ENCODE results near the gene RAB4B.
"Not testable (repeated sequence)": the region's sequence is repeated elsewhere in the genome, so short reads cannot be mapped to it uniquely, and the experiment has no call there.

RAB4B gene

DNA sequence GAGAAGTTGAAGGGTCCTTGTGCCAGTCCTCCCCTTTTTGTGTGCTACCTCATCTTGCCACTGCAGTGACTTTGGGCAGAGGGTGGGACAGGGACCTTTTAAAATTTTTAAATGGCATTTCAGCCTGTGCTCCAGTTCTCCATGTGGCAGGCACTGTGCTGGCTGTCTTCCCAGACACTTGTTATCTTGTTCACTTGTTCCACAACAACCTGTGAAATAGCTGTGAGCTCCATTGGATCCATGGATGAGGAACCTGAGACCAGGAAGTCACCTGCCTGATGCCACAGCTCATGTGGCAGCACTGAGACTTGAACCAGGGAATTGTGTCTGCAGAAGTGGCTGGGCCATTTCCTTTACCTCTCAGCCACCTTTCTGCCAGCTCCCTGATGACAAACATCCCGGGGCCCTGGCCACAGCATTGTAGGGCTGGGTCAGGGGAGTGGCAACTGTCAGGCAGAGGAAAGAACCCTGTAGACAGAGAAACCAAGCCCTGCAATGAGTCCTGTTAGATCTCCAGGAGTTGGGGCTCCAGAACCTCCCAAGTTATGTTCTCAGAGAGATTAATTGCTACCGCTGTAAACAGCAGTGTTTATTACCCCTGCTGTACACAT lies 27.3 kb downstream of the RAB4B start:
- no peak for DNase-seq

DNA sequence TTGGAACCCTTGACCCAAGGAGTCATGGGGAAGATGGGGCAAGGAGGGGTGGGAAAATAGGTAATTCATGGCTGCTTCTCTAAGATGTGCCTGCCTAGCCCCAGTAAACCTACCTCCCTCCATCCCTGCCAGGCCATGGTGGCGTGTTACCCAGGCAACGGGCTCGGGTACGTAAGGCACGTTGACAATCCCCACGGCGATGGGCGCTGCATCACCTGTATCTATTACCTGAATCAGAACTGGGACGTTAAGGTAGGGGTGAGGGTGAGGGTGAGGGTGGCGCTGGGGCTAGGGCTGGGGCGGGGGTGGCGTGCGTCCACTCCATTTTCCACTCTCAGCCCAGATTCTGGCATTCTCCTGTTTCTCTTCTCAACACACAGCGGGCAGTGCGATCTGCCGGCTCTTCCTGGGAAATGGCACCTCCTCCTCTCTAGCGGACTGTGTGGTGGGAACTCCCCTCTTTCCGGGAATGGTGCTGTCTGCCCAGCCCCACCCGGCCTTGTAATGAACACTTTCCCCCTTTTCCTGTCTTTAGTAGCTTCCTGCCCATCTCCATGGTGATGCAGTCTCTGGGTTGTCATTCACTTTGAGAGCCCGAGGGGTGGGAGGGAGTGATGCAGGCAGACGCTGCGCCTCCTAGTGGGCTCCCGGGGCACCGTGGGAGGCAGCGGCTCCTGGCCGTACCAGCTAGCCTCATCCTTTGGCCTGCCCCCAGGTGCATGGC lies 28.5 kb downstream of the RAB4B start:
- DNase-seq, result peak; percentile 75

DNA sequence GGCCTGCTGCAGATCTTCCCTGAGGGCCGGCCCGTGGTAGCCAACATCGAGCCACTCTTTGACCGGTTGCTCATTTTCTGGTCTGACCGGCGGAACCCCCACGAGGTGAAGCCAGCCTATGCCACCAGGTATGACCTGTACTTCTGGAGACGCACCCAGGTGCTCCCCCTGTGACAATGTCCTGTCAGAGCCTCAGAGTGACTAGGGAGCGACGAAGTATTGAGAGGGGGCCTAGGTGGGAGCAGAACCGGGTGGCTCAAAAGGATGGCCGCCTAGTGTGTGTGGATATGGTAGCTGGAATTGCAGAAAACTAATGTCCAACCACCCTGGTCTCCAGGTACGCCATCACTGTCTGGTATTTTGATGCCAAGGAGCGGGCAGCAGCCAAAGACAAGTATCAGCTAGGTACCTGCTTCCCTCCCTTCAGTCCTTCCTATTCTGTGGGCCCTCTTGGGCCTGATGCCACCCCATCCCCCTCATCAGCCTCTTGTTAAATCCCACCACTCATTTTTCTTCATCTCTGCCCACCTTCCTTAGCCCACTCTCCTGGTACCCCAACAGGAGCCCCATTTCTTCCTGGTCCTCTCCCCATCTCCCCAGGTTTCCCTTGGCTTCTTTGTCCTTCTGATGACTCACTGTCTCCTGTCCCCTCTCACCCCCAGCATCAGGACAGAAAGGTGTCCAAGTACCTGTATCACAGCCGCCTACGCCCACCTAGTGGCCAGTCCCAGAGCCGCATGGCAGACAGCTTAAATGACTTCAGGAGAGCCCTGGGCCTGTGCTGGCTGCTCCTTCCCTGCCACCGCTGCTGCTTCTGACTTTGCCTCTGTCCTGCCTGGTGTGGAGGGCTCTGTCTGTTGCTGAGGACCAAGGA lies 29.3 kb downstream of the RAB4B start:
- DNase-seq, result no peak

DNA sequence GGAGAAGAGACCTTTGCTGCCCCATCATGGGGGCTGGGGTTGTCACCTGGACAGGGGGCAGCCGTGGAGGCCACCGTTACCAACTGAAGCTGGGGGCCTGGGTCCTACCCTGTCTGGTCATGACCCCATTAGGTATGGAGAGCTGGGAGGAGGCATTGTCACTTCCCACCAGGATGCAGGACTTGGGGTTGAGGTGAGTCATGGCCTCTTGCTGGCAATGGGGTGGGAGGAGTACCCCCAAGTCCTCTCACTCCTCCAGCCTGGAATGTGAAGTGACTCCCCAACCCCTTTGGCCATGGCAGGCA lies 29.9 kb downstream of the RAB4B start:
- no peak for DNase-seq

DNA sequence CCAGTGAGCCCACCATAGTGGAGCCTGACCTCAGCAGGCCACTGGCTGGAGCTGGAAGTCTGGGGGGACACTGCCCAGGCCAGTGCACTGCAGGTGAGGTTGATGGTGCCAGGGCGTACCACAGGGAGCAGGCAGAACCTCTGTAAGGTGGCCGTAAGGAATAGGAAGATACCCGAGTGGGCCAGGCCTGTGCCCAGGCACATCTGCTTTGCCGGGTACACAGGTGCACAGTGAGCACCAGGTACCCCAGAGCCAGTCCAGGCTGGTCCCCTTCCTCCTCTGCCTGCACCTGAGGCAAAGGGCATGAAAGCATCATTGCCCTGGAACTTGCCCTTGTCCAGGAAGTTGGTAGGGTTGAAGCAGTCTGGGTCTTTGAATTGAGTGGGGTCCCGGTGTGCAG lies 30.4 kb downstream of the RAB4B start:
- no peak for DNase-seq

DNA sequence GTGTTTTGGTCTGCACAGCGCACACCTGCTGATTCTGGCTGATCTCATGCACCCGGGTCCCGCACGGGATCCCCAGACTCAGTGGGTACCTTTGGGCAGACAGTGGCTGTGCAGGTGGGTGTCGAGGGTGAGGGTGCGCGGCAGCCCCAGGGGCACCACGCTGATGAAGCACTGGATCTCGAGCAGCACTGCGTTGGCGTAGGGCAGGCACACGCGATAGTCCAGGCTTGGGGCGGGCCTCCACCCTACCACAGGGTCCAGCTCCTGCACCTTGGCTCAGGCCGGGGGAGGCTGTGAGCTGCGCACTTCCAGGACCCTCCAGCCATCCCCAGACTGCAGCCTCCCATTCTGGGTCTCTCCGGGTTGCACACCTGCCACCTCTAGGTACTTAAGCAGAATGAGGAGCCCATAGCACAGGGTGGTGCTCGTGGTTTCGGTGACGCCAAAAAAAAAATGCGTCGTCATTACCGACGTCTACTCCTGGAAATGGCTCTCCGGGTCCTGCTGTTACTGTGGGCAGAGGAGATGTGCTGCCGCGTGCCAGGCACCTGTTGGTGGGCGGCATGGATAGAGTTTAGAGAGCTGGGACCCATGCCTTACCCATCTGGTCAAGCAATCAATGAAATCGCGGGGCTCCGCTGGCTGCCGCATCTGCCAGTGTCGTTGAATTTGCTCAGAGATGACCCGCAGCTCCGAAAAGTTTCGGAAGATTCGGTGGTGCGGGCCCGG lies 31.5 kb downstream of the RAB4B start:
- no peak for DNase-seq

DNA sequence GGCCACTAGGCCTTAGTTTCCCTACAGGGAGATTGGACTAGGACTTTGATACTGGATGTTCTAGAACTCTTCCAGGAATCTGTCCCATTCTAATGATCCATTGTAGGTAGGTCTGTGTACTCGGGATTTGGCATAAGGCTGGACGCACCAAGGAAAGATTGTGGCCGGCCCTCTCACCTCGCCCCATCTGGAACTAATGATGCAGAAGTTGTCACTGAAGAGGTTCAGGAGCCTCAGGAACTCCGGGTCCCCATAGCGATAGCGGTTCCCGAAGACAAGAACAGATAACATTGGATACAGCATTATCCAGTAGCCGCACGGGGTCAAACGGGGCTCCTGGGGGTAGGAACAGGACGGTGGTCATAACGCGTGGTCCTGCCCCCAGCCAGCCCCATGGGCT lies 32.1 kb downstream of the RAB4B start:
- no peak for DNase-seq

DNA sequence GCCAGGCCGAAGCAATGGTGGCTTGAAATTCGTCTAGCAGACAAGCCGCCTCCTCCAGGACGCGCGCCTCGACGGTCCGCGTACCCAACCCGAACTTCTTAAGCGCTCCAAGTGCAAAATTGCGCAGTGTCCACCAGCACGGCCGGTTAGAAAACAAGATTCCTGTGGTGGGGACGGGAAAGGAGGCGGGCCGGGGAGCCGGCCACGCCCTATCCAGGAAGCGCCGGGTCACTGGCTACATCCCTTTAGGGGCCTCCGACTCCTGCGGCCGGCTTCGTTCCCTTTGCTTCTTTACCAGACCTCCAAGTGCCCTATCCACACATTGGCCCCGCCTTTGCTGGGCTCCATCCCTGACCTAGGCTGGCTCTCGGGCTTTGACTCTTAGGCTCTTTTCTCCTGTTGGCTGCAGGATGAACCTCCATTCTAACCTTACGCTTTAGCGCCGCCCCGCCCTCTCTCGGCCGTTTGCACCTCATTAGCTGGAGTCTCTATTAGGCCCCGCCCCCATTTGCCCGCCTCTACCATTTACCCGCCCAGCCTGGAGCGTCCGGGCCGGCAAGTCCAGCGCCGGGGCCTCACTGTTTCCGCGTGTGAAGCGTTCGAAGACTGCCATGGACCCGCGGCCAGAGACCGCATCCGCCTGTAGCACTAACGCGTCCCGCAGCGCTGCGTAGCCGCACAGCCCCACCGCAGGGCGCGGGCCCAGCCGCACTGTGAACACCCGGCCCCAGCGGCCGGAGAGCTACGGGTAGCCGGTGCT lies 32.8 kb downstream of the RAB4B start:
- peak; percentile 69 for DNase-seq

DNA sequence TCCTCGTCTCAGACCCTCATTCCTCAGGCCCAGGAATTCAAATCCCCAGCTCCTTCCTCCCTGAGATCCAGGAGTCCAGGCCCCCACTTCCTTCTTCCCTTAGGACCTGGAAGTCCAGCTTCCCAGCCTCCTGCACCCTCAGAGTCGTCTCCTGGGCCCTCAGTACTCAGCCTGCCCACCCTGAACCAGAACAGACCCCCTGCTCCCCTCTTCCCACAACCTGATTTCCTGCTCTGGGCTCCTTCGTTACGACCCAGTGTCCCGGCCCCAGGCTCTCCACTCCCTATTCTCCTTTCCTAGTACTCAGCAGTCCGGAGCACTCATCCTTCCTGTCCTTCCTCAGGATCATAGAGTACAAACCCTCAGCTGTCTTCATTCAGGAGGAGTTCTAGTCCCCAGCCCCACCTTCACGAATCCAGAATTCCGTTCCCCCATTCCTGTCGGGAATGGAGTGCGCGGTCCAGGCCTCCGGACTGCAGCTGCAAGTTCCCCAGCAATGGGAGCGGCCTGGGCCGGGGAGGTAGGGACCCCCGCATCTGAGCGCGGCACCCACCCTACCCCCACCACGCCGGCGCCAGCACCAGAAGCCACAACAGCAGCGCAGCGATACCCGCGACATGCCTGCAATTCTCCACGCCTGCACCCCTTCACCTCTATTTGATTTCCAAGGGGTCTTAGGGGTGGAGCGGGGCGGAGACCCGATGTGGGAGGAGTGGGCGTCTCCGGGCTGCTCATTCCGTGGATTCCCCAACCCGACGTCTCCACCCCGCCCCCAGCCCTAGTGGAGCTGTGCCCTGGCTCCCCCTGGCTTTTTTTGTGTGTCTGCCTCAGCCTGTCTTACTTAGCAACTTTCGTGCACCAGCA lies 33.7 kb downstream of the RAB4B start:
- no peak for DNase-seq

DNA sequence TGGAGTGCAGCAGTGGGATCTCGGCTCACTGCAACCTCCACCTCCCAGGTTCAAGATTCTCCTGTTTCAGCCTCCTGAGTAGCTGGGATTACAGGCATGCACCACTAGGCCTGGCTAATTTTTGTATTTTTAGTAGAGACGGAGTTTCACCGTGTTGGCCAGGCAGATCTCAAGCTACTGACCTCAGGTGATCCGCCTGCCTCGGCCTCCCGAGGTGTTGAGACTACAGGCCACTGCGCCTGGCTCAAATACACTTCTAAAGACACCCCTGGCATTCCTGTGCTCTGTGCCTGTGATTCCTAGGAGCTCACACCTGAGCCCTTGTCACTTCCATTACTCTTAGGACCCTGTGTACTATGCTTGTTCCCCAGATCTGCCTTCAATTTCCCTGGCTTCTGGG lies 34.5 kb downstream of the RAB4B start:
- not testable (repeated sequence) for DNase-seq

DNA sequence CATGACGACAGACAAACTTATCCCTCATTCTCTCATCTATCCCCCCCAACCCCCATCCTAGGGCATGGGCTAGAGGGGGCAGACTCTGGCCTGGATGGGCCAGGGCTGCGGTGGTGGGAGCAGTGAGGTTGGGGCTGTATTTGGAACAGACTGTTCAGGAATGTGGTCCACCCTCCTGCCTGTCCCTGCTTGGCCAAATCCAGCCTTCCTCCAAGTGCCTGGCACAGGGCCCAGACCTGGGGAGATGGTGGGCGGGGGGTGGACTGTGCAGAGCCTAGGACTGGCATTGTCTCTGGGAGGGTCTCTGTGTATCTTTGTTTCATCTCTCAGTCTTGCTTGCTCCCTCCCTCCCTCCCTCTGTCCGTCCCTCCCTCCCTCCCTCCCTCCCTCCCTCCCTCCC lies 35.1 kb downstream of the RAB4B start:
- DNase-seq, result no peak

DNA sequence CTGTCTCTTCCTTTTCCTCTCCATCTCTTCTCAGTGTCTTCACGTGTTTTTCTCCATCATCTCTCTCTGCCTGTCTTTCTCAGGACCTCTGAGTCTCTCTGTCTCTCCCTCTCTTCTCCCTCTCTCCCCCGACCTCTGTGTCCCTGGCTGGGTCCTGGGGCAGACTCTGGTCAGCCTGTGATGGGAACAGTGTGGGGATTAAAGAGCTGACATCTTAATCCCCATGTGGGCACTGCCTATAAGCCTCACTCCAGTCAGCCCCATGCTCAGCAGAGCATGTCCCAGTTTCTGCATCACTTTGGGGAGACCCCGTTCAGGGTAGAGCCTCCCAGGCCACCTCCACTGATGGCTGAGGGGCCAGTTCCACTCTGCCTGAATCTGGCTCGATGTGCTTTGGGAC lies 37.2 kb downstream of the RAB4B start:
- DNase-seq, result no peak

DNA sequence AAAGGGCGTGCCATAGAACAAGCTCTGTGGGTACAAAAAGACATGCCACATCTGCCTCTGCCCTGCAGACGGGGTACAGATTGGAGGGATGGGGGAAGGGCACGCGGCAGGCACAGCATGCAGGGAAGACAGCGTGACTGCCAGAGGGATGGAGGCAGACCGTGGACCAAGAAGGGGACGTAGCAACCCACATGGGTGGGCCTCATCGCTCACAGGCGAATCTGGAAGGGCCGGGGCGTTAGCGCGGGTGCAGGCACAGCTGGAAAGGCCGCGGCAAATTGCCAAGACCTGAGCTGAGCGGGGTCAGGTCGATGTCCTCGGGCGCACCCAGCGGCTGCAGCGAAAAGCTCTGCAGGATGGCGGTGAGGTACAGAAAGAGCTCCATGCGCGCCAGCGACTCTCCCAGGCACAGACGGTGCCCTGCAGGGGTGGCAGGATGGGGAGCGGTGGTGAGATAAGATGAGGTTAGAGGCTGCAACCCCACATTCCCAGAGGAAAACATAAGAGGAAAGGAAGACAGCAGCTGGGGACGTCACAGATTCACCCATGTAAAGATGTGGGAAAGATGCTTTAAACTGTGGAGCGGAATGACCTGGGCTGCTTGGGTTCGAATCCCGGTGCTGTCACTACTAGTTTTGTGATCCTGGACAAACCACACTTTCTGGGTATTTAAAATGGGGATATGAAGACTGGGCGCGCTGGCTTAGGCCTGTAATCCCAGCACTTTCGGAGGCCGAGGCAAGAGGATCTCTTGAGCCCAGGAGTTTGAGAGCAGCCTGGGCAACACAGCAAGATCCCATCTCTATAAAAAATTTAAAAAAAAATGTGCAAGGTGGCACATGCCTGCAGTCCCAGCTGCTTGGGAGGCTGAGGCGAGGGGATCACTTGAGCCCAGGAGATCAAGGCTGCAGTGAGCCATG lies 40.7 kb downstream of the RAB4B start:
- peak; percentile 62 for DNase-seq

DNA sequence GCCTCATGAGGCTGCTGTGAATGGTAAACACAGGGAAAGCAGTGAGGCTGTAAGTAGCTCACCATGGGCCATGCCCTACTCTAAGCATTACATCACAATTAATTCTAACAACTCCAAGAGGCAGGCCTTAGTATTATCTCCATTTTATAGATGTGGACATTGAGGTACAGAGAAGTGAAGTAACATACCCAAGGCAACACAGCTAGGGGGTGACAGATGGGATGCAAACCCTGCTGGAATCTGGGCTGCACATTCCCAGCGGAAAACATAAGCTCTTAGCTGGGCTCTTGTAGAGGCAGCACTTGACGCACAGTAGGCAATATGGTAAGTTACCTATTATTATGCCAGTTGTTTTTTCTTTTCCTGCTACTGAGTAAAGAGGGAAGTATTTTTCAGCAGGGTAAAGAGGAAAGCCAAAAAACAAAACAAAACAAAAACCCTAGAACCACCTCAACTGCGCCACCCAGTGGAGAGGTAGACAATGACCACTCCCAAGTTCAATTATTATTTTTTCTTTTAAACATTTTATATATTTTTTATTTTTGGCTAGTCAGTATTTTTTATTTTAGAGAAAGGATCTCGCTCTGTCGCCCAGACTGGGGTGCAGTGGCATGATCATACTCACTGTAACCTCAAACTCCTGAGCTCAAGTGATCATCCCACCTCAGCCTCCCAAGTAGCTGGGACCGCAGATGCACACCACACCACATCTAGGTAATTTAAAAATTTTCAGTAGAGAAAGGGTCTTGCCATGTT lies 41.6 kb downstream of the RAB4B start:
- DNase-seq, result peak; percentile 68

DNA sequence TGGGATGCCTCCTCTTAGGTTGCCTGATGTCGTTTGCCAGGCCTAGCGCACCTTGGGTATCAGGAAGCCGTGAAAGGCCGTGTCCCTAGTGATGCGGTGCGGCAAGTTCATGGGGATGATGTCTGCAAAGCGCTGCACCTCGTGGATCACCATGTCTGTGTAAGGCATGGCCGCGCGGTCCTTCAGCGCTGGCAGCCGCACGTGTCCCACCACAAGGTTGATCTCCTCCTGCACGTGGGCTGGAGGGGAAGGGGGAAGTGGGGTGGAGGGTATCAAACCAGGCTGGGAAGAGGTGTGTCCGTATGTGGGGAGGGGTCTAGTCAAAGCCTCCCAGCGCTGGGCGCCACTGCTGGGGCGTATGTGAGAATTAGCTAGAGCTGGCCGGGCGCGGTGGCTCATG lies 44.1 kb downstream of the RAB4B start:
- DNase-seq, result no peak

DNA sequence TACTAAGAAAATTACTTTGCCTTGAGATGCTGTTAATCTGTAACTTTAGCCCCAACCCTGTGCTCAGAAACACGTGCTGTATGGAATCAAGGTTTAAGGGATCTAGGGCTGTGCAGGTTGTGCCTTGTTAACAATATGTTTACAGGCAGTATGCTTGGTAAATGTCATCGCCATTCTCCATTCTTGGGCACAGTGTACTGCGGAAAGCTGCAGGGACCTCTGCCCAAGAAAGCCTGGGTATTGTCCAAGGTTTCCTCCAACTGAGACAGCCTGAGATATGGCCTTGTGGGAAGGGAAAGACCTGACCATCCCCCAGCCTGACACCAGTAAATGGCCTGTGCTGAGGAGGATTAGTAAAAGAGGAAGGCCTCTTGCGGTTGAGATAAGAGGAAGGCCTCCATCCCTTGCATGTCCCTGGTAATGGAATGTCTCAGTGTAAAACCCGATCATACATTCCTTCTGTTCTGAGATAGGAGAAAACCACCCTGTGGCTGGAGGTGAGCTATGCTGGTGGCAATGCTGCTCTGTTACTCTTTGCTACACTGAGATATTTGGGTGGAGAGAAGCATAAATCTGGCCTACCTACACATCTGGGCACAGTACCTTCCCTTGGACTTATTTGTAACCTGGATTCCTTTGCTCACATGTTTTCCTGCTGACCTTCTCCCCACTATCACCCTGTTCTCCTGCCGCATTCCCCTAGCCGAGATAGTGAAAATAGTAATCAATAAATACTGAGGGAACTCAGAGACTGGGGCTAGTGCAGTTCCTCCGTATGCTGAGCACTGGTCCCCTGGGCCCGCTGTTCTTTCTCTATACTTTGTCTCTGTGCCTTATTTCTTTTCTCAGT lies 44.9 kb downstream of the RAB4B start:
- not testable (repeated sequence) for DNase-seq

DNA sequence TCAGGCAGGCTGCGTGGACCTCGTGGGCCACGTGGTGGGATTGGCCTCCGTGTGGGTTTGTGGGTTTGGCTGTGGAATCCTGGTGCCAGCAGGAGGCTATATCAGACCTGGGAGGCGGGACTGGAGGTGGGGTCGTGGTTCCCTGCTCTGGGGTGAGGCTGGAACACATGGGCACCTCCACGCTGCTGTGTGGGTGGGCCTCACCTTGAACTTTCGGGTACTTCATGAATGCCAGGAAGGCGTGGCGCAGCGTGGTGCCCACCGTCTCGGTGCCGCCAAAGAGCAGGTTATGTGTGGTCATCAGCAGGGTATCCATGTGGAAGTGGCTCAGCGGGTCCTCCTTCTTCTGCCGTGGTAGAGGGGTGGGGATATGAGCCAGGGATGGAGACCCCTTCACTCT lies 46.9 kb downstream of the RAB4B start:
- not testable (repeated sequence) for DNase-seq

DNA sequence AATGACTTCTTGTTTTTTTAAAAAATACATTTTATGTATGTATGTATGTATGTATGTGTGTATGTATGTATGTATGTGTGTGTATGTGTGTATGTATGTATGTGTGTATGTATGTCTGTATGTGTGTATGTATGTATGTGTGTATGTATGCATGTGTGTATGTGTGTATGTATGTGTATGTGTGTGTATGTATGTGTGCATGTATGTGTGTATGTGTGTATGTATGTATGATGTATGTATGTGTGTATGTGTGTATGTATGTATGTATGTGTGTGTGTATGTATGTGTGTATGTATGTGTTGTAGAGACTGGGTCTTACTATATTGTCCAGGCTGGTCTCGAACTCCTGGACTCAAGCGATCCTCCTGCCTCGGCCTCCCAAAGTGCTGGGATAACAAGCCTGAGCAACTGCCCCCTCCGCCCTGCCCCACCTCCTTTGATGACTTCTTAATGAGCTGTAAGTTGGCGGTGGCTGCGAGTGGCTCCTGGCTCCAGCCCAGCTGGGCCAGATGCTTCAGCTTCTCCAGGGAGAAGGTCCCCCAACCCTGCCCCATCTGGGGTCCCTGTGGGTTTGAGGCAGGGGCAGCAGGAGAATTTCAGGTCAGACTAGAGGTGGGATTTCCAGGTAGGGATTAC lies 47.5 kb downstream of the RAB4B start:
- DNase-seq, result not testable (repeated sequence)
